HG03521 (cell line): Measurements from ENCODE around the gene PPP1R36.
"Not testable (repeated sequence)": the region's sequence is repeated elsewhere in the genome, so short reads cannot be mapped to it uniquely, and the experiment has no call there.

Experiments used
- ATAC-seq: cut with Tn5 transposase; IDR thresholded peaks from one replicate; pipeline ENCODE4 v1.9.1; 2021; ENCODE audit warnings: mild to moderate bottlenecking, moderate library complexity; ENCODE audit not compliant: unreplicated experiment

Gene PPP1R36

GRCh38 chr14:64610049-64610746 is 60.4 kb downstream of the PPP1R36 start:
- ATAC-seq = no peak

- no peak for ATAC-seq
Observed at GRCh38 chr14:64611358-64612020, 61.7 kb downstream of the PPP1R36 start.

- no peak for ATAC-seq
Observed at GRCh38 chr14:64612021-64612380, 62.2 kb downstream of the PPP1R36 start.

- no peak for ATAC-seq
Observed at GRCh38 chr14:64612971-64613666, 63.4 kb downstream of the PPP1R36 start.

GRCh38 chr14:64614166-64614565 is 64.4 kb downstream of the PPP1R36 start:
- ATAC-seq = no peak

GRCh38 chr14:64614805-64615391 is 65.1 kb downstream of the PPP1R36 start:
- ATAC-seq = no peak

GRCh38 chr14:64617872-64618408 is 68.2 kb downstream of the PPP1R36 start:
- not testable (repeated sequence) for ATAC-seq

GRCh38 chr14:64620910-64621309 is 71.1 kb downstream of the PPP1R36 start:
- ATAC-seq = no peak

- ATAC-seq = no peak
Observed at GRCh38 chr14:64623554-64624165, 73.9 kb downstream of the PPP1R36 start.

- ATAC-seq = no peak
Observed at GRCh38 chr14:64625386-64626232, 75.8 kb downstream of the PPP1R36 start.

GRCh38 chr14:64628940-64629408 is 79.2 kb downstream of the PPP1R36 start:
- no peak for ATAC-seq

- ATAC-seq = no peak
Observed at GRCh38 chr14:64630778-64631177, 81.0 kb downstream of the PPP1R36 start.

- ATAC-seq = not testable (repeated sequence)
Observed at GRCh38 chr14:64631222-64631621, 81.5 kb downstream of the PPP1R36 start.

- no peak for ATAC-seq
Observed at GRCh38 chr14:64632056-64632455, 82.3 kb downstream of the PPP1R36 start.

- ATAC-seq = no peak
Observed at GRCh38 chr14:64634558-64634957, 84.8 kb downstream of the PPP1R36 start.

GRCh38 chr14:64636208-64636979 is 86.6 kb downstream of the PPP1R36 start:
- no peak for ATAC-seq

GRCh38 chr14:64636980-64637429 is 87.2 kb downstream of the PPP1R36 start:
- no peak for ATAC-seq

- ATAC-seq = no peak
Observed at GRCh38 chr14:64637735-64638473, 88.1 kb downstream of the PPP1R36 start.
